ENCODE results near the gene DGKZ. TPM values are rescaled to one million over a fixed set of nuclear protein-coding genes. Genes with fewer than 3 reads are reported as not detected.

DGKZ gene
- total RNA-seq, 1 experiment from 2014 or later: 68.9 TPM

GRCh38 chr11:46362156-46363030 is 15.1 kb downstream of the DGKZ start:
- no peak overlapping the region for H2AFZ ChIP-seq (ENCODE audit: low read length)
- H3K23ac ChIP-seq (ENCODE audit: insufficient read length, low read depth, low read length): no peak overlapping the region
- no peak overlapping the region for H3K18ac ChIP-seq (ENCODE audit: insufficient read length, low read depth, low read length)
- H4K91ac ChIP-seq (ENCODE audit: insufficient read length, low read depth, low read length): no peak overlapping the region
- no peak overlapping the region for H2AK5ac ChIP-seq (ENCODE audit: insufficient read length, low read length)
- no peak overlapping the region for H2BK120ac ChIP-seq (ENCODE audit: low read depth, low read length, poor library complexity, severe bottlenecking)
- H3K14ac ChIP-seq (ENCODE audit: insufficient read depth, low read length): no peak overlapping the region; the same call in 1 of the 2 replicates
- no peak overlapping the region for H3K4ac ChIP-seq (ENCODE audit: low read depth, low read length)
- H3K9me3 Mint-ChIP-seq: no peaks in the 10 kb centered on the region
- WGBS (ENCODE audit: extremely low coverage, insufficient read length, low lambda C conversion rate): no CpG with 5 or more reads among the region's 20 CpGs
- H3K56ac ChIP-seq (ENCODE audit: insufficient read length, low read depth, low read length): no peak overlapping the region
- H3T11ph ChIP-seq (ENCODE audit: low read length): no peak overlapping the region
- no peak for TF ChIP-seq CTCF (conservative IDR thresholded peaks at IDR 0.05)
- no peak overlapping the region for H3K4me2 ChIP-seq (ENCODE audit: insufficient read depth, insufficient read length, low read length)
- no peaks in the 10 kb centered on the region for H3K23me2 ChIP-seq (ENCODE audit: insufficient read length, low read depth, low read length, poor library complexity, severe bottlenecking)
- H3K79me2 ChIP-seq (ENCODE audit: insufficient read depth, low read length): no peaks in the 10 kb centered on the region; the same call in 1 of the 2 replicates
- no peak overlapping the region for H2BK15ac ChIP-seq (ENCODE audit: low read depth, low read length)
- no peaks in the 10 kb centered on the region for H3K27me3 Mint-ChIP-seq (ENCODE audit: low read depth)
- H4K8ac ChIP-seq (replicated peaks; ENCODE audit: insufficient read length, low read depth, low read length): no peak overlapping the region
- no peak overlapping the region for H2BK20ac ChIP-seq (ENCODE audit: low read depth, low read length, poor library complexity, severe bottlenecking)
- H3K4me1 Mint-ChIP-seq: peaks cover 27 to 45% of the 10 kb centered on the region in 2 experiments
- no peak overlapping the region for H2BK5ac ChIP-seq (ENCODE audit: insufficient read length, low read length)
- peak overlapping the region in 1 of 2 experiments; percentile 8; a peak in 2 of 5 replicates for H3K4me3 Mint-ChIP-seq
- H2BK12ac ChIP-seq (ENCODE audit: insufficient read length, low read depth, low read length): no peak overlapping the region
- H3K27me3 ChIP-seq (ENCODE audit: insufficient read depth, low read length): no peaks in the 10 kb centered on the region
- H3K36me3 Mint-ChIP-seq (ENCODE audit: insufficient read depth in 1 of 3, low read depth in 3 of 3): peaks cover 0 to 2% (median 0%) of the 10 kb centered on the region in 3 experiments; a peak in 4 of 7 replicates
- no peak overlapping the region for H4K5ac ChIP-seq (ENCODE audit: insufficient read length, low read depth, low read length)
- DNase-seq: no peak
- H3K27ac ChIP-seq (ENCODE audit: insufficient read length, low read depth, low read length): no peak overlapping the region
- H3K27ac Mint-ChIP-seq: peak overlapping the region; percentile 29 to 84 (median 64); a peak in 5 of 7 replicates
- H3K4me1 ChIP-seq (ENCODE audit: insufficient read depth, low read length): no peaks in the 10 kb centered on the region; the same call in 1 of the 2 replicates
- no peaks in the 10 kb centered on the region for H3K9me3 ChIP-seq (ENCODE audit: control insufficient read depth, low read depth, low read length)
- no peak overlapping the region for H3K9ac ChIP-seq (ENCODE audit: extremely low read depth, insufficient read length, low read length)
- H3K79me1 ChIP-seq (ENCODE audit: insufficient read depth, low read depth, low read length, poor library complexity, severe bottlenecking): peaks cover 2% of the 10 kb centered on the region
- H4K20me1 ChIP-seq (ENCODE audit: control insufficient read depth, insufficient read depth, insufficient read length): no peaks in the 10 kb centered on the region
